ENCODE results near the gene DAP. TPM values are rescaled to one million over a fixed set of nuclear protein-coding genes. Genes with fewer than 3 reads are reported as not detected.
A peak's percentile ranks its signal among the peaks of the same experiment; 100 is the strongest.

DAP gene
- total and polyA plus RNA-seq, 5 experiments from 2014 or later = 31.0 to 71.9 (median 42.7) TPM

- H3K4me3 Mint-ChIP-seq = no peak overlapping the region
- H3K27ac Mint-ChIP-seq = peak overlapping the region in 2 of 10 donors; percentile 9 to 37
- no peak for ATAC-seq
Observed at GRCh38 chr5:10737880-10738279, 23.2 kb downstream of the DAP start.

DNA sequence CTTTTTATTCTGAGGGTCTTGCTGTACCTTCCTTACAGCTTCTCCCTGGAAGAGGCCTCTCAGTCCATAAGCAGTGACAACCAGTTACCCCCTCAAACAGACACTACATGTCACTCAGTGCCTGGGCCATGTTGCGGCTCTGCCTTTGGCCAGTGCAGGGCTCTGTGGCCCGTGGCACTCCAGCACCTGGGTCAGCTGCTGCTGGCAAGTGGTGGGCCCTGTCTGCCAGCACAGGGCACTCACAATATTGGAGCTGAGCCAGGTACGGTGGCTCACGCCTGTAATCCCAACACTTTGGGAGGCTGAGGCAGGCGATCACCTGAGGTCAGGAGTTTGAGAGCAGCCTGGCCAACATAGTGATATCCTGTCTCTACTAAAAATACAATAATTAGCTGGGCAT is 24.2 kb downstream of the DAP start:
- peaks cover 26 to 60% (median 38%) of the 10 kb centered on the region in 3 donors for H3K36me3 Mint-ChIP-seq

More at GRCh38 chr5:10737880-10738279, 23.2 kb downstream of the DAP start:
- H3K4me1 Mint-ChIP-seq = peaks cover 14 to 31% (median 23%) of the 10 kb centered on the region in 4 donors
- no peaks in the 10 kb centered on the region for H3K27me3 Mint-ChIP-seq
- H3K9me3 Mint-ChIP-seq = peaks cover 0 to 12% (median 0%) of the 10 kb centered on the region in 9 donors
- H3K36me3 Mint-ChIP-seq = peaks cover 34 to 63% (median 43%) of the 10 kb centered on the region in 3 donors
- POLR2A ChIA-PET = no interaction called here
- DNase-seq = no peak

DNA sequence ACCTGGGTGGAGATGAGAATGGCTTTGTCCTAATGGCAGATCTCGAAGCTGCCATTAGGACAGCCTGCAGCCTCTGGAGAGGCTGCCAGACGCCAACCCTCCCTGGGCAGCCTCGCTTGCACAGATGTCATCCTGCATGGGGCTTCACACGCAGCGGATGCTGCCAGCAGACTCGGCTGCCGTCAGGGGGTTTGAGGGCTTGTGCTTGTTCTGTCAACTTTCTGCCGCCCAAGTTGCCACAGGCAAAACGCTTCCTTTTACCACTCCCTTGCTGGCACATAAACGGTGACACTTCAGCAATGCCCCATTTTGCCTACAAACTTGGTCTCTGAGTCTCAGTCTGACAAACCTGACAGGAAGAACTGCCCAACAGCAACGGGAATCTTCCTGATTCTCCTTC is 24.7 kb downstream of the DAP start:
- POLR2A ChIA-PET = no interaction called here
- no peaks in the 10 kb centered on the region for H3K27me3 Mint-ChIP-seq
- H3K4me3 Mint-ChIP-seq = no peak overlapping the region
- no peak for DNase-seq
- ATAC-seq = no peak
- H3K9me3 Mint-ChIP-seq = peaks cover 0 to 12% (median 0%) of the 10 kb centered on the region in 9 donors
- peaks cover 18 to 41% (median 23%) of the 10 kb centered on the region in 4 donors for H3K4me1 Mint-ChIP-seq
- H3K27ac Mint-ChIP-seq = no peak overlapping the region
- H3K36me3 Mint-ChIP-seq = peaks cover 21 to 56% (median 34%) of the 10 kb centered on the region in 3 donors

More for the DNA sequence above, 24.2 kb downstream of the DAP start:
- no peaks in the 10 kb centered on the region for H3K27me3 Mint-ChIP-seq
- ATAC-seq (no peak), DNase-seq (no peak)
- peaks cover 0 to 12% (median 0%) of the 10 kb centered on the region in 9 donors for H3K9me3 Mint-ChIP-seq
- H3K4me1 Mint-ChIP-seq = peaks cover 17 to 40% (median 23%) of the 10 kb centered on the region in 4 donors
- no peak overlapping the region for H3K27ac Mint-ChIP-seq
- POLR2A ChIA-PET = no interaction called here
- H3K4me3 Mint-ChIP-seq = no peak overlapping the region

DNA sequence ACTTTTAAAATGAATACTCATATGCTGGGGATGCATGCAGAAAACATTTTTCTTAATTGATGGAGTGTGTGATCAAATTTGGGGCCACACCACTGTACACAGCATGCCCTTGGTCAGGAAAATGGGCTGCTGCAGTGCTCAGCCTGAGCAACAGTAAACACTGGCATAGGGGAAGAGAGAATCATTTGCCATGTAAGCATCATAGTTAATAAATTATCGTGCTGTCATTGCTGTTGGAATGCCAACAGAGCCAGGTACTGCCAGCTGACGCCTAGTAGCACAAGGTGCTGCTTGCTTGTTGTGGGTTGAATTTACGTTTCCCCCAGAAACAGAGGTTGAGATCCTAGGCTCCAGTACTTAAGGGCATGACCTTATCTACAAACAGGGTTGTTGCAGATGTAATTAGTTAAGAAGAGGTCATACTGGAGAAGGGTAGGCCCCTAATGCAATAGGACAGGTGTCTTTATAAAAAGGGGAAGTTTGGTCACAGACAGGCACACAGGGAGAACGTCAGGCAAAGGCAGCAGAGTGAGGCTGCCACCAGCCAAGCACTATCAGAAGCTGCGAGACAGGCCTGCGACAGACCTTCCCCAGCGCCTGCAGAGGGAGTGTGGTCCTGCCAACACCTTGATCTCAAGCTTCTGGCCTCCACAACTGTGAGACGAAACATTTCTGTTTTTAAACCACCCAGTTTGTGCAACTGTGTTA is 25.3 kb downstream of the DAP start:
- H3K36me3 Mint-ChIP-seq = peaks cover 15 to 49% (median 28%) of the 10 kb centered on the region in 3 donors

DNA sequence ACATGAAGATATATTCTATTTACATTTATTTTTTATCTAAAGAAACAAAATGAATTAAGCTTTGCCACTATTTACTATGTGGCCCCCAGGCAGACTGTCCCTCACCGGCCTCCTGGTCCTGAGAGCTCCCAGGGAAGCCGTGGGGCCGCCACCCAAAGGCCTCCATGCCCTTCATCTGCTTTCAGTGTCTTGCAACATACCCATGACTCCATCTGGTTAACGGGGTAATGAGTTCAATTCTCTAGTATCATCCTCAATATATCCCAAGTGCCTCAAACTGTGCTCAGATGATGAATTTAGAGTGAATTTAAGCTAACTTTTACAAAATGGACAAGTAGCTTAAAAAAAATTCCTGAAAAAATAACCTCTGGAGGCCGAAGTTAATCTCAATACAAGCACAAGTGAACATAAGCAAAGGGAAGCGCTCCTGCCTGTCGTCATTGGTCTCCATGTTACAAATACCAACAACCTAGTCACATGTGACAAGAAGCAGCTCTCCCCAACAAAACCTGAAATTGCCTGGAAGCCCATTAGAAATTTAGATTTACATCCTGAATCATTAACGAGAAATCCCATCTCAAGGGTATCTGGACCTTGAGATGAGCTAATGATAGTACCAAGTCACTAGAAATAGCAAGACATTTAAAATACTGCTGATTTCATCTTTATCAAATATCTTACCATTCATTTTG is 26.1 kb downstream of the DAP start:
- ATAC-seq = no peak
- Mint-ChIP-seq H3K4me3 (no peak overlapping the region), H3K27ac (peak overlapping the region in 1 of 10 donors; percentile 54), H3K27me3 (no peaks in the 10 kb centered on the region), H3K9me3 (peaks cover 0 to 2% (median 0%) of the 10 kb centered on the region in 9 donors), H3K36me3 (peaks cover 8 to 44% (median 20%) of the 10 kb centered on the region in 3 donors), H3K4me1 (peaks cover 17 to 44% (median 23%) of the 10 kb centered on the region in 4 donors)
- POLR2A ChIA-PET = no interaction called here
- DNase-seq = no peak

More for the DNA sequence above, 25.3 kb downstream of the DAP start:
- Mint-ChIP-seq H3K27me3 (no peaks in the 10 kb centered on the region), H3K4me1 (peaks cover 19 to 41% (median 23%) of the 10 kb centered on the region in 4 donors), H3K27ac (peak overlapping the region in 4 of 10 donors; percentile 10 to 54 (median 24)), H3K4me3 (no peak overlapping the region), H3K9me3 (peaks cover 0 to 10% (median 0%) of the 10 kb centered on the region in 9 donors)
- DNase-seq (peak in 1 of 10 donors; percentile 9), ATAC-seq (peak in 1 of 2 donors; percentile 46)
- POLR2A ChIA-PET = no interaction called here

GRCh38 chr5:10734037-10734709 is 26.9 kb downstream of the DAP start:
- ATAC-seq (no peak), DNase-seq (no peak)
- Mint-ChIP-seq H3K27ac (no peak overlapping the region), H3K9me3 (no peaks in the 10 kb centered on the region), H3K27me3 (no peaks in the 10 kb centered on the region), H3K4me1 (peaks cover 16 to 47% (median 24%) of the 10 kb centered on the region in 4 donors), H3K36me3 (peaks cover 0 to 44% (median 17%) of the 10 kb centered on the region in 3 donors), H3K4me3 (no peak overlapping the region)
- POLR2A ChIA-PET = no interaction called here

GRCh38 chr5:10733426-10733825 is 27.6 kb downstream of the DAP start:
- H3K4me1 Mint-ChIP-seq = peaks cover 15 to 50% (median 20%) of the 10 kb centered on the region in 4 donors
- H3K27ac Mint-ChIP-seq = peak overlapping the region in 1 of 10 donors; percentile 35
- no peak overlapping the region for H3K4me3 Mint-ChIP-seq
- no peaks in the 10 kb centered on the region for H3K27me3 Mint-ChIP-seq
- no peak for DNase-seq
- POLR2A ChIA-PET = no interaction called here
- H3K36me3 Mint-ChIP-seq = peaks cover 0 to 44% (median 14%) of the 10 kb centered on the region in 3 donors
- ATAC-seq = no peak
- no peaks in the 10 kb centered on the region for H3K9me3 Mint-ChIP-seq

- Mint-ChIP-seq H3K4me3 (no peak overlapping the region), H3K9me3 (no peaks in the 10 kb centered on the region), H3K4me1 (peaks cover 13 to 60% (median 17%) of the 10 kb centered on the region in 4 donors), H3K27me3 (no peaks in the 10 kb centered on the region), H3K27ac (peak overlapping the region in 1 of 10 donors; percentile 50), H3K36me3 (peaks cover 0 to 42% (median 11%) of the 10 kb centered on the region in 3 donors)
- DNase-seq = no peak
- POLR2A ChIA-PET = no interaction called here
- ATAC-seq = no peak
Observed at GRCh38 chr5:10731913-10732312, 29.1 kb downstream of the DAP start.

- Mint-ChIP-seq H3K4me1 (peaks cover 7 to 47% (median 17%) of the 10 kb centered on the region in 4 donors), H3K27ac (peak overlapping the region in 1 of 10 donors; percentile 56), H3K4me3 (no peak overlapping the region)
Observed at GRCh38 chr5:10730043-10730351, 31.0 kb downstream of the DAP start.

GRCh38 chr5:10729320-10730042 is 31.6 kb downstream of the DAP start:
- H3K27ac Mint-ChIP-seq = no peak overlapping the region
- no peaks in the 10 kb centered on the region for H3K9me3 Mint-ChIP-seq
- no peak overlapping the region for H3K4me3 Mint-ChIP-seq
- POLR2A ChIA-PET = no interaction called here
- peaks cover 7 to 46% (median 14%) of the 10 kb centered on the region in 4 donors for H3K4me1 Mint-ChIP-seq
- H3K27me3 Mint-ChIP-seq = no peaks in the 10 kb centered on the region
- H3K36me3 Mint-ChIP-seq = peaks cover 0 to 54% (median 18%) of the 10 kb centered on the region in 3 donors
- no peak for ATAC-seq
- no peak for DNase-seq

More at GRCh38 chr5:10730043-10730351, 31.0 kb downstream of the DAP start:
- H3K36me3 Mint-ChIP-seq = peaks cover 0 to 52% (median 17%) of the 10 kb centered on the region in 3 donors
- no peak for DNase-seq
- ATAC-seq = no peak
- POLR2A ChIA-PET = no interaction called here
- no peaks in the 10 kb centered on the region for H3K9me3 Mint-ChIP-seq
- no peaks in the 10 kb centered on the region for H3K27me3 Mint-ChIP-seq

DNA sequence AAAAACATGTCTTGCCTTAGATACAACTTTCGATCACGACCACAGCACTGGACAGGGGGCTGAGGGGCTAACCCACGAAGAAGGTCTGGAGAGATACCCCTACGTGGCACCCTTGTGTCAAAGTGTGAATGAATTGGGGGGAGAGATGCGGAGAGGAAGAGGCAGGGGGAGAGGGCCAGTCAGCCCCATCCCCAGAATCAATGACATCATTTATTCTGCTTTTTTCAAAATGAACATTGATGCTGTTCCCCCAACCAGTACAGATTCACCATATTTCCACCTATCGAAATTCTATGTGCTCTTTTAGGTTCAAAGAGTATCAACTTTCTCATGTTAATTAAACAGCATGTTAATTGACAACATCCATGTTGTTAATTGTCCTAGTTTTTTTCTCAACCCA is 32.4 kb downstream of the DAP start:
- Mint-ChIP-seq H3K27me3 (no peaks in the 10 kb centered on the region), H3K4me3 (no peak overlapping the region), H3K36me3 (peaks cover 0 to 47% (median 15%) of the 10 kb centered on the region in 3 donors), H3K9me3 (no peaks in the 10 kb centered on the region), H3K4me1 (peaks cover 7 to 39% (median 14%) of the 10 kb centered on the region in 4 donors), H3K27ac (no peak overlapping the region)
- DNase-seq (no peak), ATAC-seq (no peak)
- POLR2A ChIA-PET = no interaction called here

DNA sequence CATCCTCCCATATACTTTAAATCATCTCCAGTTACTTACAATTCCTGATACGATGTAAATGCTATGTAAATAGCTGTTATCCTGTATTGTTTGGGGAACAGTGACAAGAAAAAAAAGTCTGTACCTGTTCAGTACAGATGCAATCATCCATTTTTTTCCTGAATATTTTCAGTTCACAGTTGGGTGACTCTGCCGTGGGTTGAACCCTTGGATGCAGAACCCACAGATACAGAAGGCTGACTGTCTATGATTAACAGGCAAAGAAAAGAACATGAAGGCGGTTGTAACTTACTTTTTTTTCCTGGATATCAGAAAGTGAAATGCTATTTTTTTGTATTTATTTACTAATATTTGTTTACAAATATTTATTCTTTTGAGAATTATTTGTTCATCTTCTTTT is 33.2 kb downstream of the DAP start:
- DNase-seq (no peak), ATAC-seq (no peak)
- Mint-ChIP-seq H3K27me3 (no peaks in the 10 kb centered on the region), H3K9me3 (no peaks in the 10 kb centered on the region), H3K27ac (peak overlapping the region in 1 of 10 donors; percentile 33), H3K4me3 (peak overlapping the region in 1 of 10 donors; percentile 34), H3K4me1 (peaks cover 7 to 33% (median 15%) of the 10 kb centered on the region in 4 donors), H3K36me3 (peaks cover 0 to 42% (median 11%) of the 10 kb centered on the region in 3 donors)
- POLR2A ChIA-PET = no interaction called here

All from naive thymus-derived CD8-positive, alpha-beta T cell (primary cell).